ENCODE measurements around the gene KRT34. TPM values are rescaled to one million over a fixed set of nuclear protein-coding genes. Genes with fewer than 3 reads are reported as not detected.

Gene KRT34
- polyA plus RNA-seq, 3 donors = not detected

DNA sequence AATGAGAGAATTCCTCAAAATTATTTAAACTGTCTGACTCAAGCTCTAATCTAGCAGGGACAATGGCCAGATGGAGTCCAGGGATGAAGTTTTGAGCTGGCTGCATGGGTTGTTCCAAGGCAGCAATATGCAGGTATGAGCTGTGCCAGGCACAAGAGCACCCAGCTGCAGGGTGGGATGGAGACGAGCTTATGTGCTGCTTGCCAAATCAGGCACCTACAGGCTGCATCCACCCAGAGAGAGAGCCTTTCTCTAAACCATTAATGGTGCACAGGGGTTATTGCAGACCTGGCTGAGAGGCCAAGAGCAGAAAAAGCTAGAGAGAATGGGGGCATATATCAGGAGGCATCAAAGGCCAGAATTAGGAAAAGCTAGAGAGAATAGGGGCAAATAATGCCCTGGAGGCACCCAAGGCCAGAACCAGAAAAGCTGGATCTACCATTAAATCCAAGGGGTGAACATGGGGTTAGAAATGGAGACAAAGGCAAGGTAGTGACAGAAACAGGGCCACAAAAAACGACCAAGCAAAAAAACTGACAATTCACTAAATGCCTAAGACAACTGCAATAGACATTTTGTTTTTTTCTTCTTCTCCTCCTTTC lies 42.4 kb downstream of the KRT34 start:
- Histone ChIP-seq H3K36me3 (replicated peaks in 1 of 2; ENCODE audit: control insufficient read depth in 1 of 2, insufficient read depth in 2 of 2, low read length in 2 of 2) (no peaks in the 10 kb centered on the region), H3K27ac (ENCODE audit: low read depth in 1 of 2, low read length in 2 of 2) (peak overlapping the region; percentile 31 to 70), H3K9me3 (replicated peaks in 1 of 2; ENCODE audit: control insufficient read depth in 1 of 2, insufficient read depth in 1 of 2, low read length in 2 of 2) (peaks cover 15 to 16% of the 10 kb centered on the region in 2 donors), H3K4me3 (replicated peaks in 1 of 3; ENCODE audit: low read depth in 2 of 3, low read length in 3 of 3) (peak overlapping the region in 1 of 3 experiments; percentile 50), H3K4me2 (replicated peaks; ENCODE audit: extremely low read depth, low read length, poor library complexity, severe bottlenecking) (peak overlapping the region; percentile 63), H3K27me3 (ENCODE audit: control insufficient read depth in 2 of 2, insufficient read depth in 2 of 2, low read length in 2 of 2) (no peaks in the 10 kb centered on the region), H3K79me2 (ENCODE audit: insufficient read depth, low read length) (no peaks in the 10 kb centered on the region), H3K9ac (ENCODE audit: insufficient read depth, low read length, poor library complexity, severe bottlenecking) (no peak overlapping the region), H4K20me1 (ENCODE audit: insufficient read depth, low read length) (no peaks in the 10 kb centered on the region), H2AFZ (ENCODE audit: insufficient read depth, low read depth, low read length, poor library complexity, severe bottlenecking) (peak overlapping the region; percentile 2), H3K4me1 (ENCODE audit: control insufficient read depth in 1 of 2, insufficient read depth in 2 of 2, low read length in 2 of 2) (peaks cover 22 to 29% of the 10 kb centered on the region in 2 donors)
- DNase-seq = no peak
- Mint-ChIP-seq H3K27me3 (ENCODE audit: low read depth in 3 of 3) (peaks cover 3 to 9% (median 6%) of the 10 kb centered on the region in 3 donors), H3K4me1 (peaks cover 25% of the 10 kb centered on the region), H3K9me3 (peaks cover 10 to 20% (median 19%) of the 10 kb centered on the region in 7 donors), H3K36me3 (peaks cover 0 to 2% of the 10 kb centered on the region in 2 donors), H3K27ac (peak overlapping the region; percentile 51 to 95 (median 89)), H3K4me3 (peak overlapping the region in 1 of 2 donors; percentile 56)
- TF ChIP-seq, protein P1, sequence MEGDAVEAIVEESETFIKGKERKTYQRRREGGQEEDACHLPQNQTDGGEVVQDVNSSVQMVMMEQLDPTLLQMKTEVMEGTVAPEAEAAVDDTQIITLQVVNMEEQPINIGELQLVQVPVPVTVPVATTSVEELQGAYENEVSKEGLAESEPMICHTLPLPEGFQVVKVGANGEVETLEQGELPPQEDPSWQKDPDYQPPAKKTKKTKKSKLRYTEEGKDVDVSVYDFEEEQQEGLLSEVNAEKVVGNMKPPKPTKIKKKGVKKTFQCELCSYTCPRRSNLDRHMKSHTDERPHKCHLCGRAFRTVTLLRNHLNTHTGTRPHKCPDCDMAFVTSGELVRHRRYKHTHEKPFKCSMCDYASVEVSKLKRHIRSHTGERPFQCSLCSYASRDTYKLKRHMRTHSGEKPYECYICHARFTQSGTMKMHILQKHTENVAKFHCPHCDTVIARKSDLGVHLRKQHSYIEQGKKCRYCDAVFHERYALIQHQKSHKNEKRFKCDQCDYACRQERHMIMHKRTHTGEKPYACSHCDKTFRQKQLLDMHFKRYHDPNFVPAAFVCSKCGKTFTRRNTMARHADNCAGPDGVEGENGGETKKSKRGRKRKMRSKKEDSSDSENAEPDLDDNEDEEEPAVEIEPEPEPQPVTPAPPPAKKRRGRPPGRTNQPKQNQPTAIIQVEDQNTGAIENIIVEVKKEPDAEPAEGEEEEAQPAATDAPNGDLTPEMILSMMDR (IDR thresholded peaks at IDR 0.05) = no peak
- intact Hi-C loops (cut with micrococcal nuclease) = loop anchor here in 1 of 2 donors (1.0 kb wide), 1 partner anchor 16 kb away; no protein-coding TSS in a partner anchor
- 65% methylated on average over 2 of the region's 2 CpGs for WGBS (ENCODE audit: insufficient coverage)

- TF ChIP-seq, protein P1 (IDR thresholded peaks at IDR 0.05) = no peak
- Histone ChIP-seq H3K36me3 (replicated peaks in 1 of 2; ENCODE audit: control insufficient read depth in 1 of 2, insufficient read depth in 2 of 2, low read length in 2 of 2) (no peaks in the 10 kb centered on the region), H3K79me2 (ENCODE audit: insufficient read depth, low read length) (no peaks in the 10 kb centered on the region), H3K9ac (ENCODE audit: insufficient read depth, low read length, poor library complexity, severe bottlenecking) (no peak overlapping the region), H3K4me3 (replicated peaks in 1 of 3; ENCODE audit: low read depth in 2 of 3, low read length in 3 of 3) (peak overlapping the region in 1 of 3 experiments; percentile 50), H3K27ac (ENCODE audit: low read depth in 1 of 2, low read length in 2 of 2) (peak overlapping the region in 1 of 2 donors; percentile 70), H3K9me3 (replicated peaks in 1 of 2; ENCODE audit: control insufficient read depth in 1 of 2, insufficient read depth in 1 of 2, low read length in 2 of 2) (peaks cover 15 to 16% of the 10 kb centered on the region in 2 donors), H3K27me3 (ENCODE audit: control insufficient read depth in 2 of 2, insufficient read depth in 2 of 2, low read length in 2 of 2) (no peaks in the 10 kb centered on the region), H3K4me1 (ENCODE audit: control insufficient read depth in 1 of 2, insufficient read depth in 2 of 2, low read length in 2 of 2) (peaks cover 22 to 35% of the 10 kb centered on the region in 2 donors), H3K4me2 (replicated peaks; ENCODE audit: extremely low read depth, low read length, poor library complexity, severe bottlenecking) (peak overlapping the region; percentile 63), H2AFZ (ENCODE audit: insufficient read depth, low read depth, low read length, poor library complexity, severe bottlenecking) (peak overlapping the region; percentile 2), H4K20me1 (ENCODE audit: insufficient read depth, low read length) (no peaks in the 10 kb centered on the region)
- Mint-ChIP-seq H3K36me3 (peaks cover 0 to 2% of the 10 kb centered on the region in 2 donors), H3K27ac (peak overlapping the region in 6 of 7 donors; percentile 48 to 95 (median 82)), H3K27me3 (ENCODE audit: low read depth in 3 of 3) (peaks cover 3 to 9% (median 6%) of the 10 kb centered on the region in 3 donors), H3K9me3 (peaks cover 10 to 21% (median 19%) of the 10 kb centered on the region in 7 donors), H3K4me1 (peaks cover 29% of the 10 kb centered on the region), H3K4me3 (peak overlapping the region in 1 of 2 donors; percentile 56)
- 28% methylated on average over 2 of the region's 5 CpGs for WGBS (ENCODE audit: insufficient coverage)
- DNase-seq = peak; percentile 47 to 59 (median 49)
- intact Hi-C loops (cut with micrococcal nuclease) = no loop called here
These were observed 43.1 kb downstream of the KRT34 start for GRCh38 chr17:41338961-41339485.

Measured in CD14-positive monocyte (primary cell).